NCI-H1105 (cell line): ENCODE data around the gene MINDY4B.
"Not testable (repeated sequence)": the region's sequence is repeated elsewhere in the genome, so short reads cannot be mapped to it uniquely, and the experiment has no call there.

ENCODE experiments used
- DNase-seq: peaks from one replicate; lab custom pipeline; 2025; lab: John Stamatoyannopoulos, UW

The MINDY4B gene

DNA sequence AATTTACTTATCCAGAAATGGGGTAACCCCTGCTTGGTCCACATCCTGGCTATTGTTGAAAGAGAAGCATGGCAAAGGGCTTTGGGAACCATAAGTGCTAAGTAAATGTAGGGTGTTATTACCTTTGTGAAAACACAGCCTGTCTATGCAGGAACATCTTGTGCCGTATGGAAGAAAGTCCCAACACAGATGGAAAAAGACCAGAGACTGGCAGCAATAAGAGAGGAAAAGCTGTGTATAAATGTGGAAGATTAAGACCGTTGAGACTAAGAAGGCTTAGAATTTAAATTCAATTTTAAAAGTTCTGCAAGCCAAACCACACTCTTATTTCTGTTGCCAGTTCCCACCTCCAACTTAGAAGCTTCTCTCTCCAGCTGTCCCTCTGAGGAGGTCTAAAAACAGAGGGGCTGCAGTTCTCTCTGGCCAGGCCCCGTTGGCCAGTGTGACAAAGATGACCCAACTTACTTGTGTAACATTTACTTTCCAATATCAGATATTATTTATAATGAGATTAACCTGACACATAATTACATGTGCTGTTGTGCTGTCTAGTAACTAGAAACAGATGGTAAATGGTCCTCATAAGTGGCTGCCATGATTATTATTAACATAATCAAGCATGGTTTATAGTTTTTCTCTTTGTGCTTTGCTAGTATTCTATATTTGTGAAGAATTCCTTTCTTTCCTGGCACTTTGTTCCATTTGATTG, 7.0 kb downstream of the MINDY4B start:
- no peak for DNase-seq

DNA sequence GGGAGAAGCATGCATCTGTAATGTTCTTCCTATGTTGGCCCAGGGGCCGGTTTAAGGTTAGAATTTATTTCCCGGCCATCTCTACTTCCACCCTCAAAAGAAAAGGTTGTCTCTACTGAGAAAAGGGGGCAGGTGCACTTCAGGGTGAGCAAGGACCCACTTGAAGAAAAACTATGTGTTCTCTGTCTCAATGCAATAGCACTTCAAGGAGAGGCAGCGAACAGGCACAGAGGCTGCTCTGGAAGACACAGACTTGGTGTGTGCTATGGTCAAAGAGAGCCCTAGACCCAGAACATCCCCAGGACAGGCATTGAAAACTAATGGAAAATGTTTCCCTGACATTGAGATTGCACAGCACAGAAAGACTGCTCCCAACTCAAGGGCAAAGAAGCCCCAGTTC, 7.6 kb downstream of the MINDY4B start:
- no peak for DNase-seq

DNA sequence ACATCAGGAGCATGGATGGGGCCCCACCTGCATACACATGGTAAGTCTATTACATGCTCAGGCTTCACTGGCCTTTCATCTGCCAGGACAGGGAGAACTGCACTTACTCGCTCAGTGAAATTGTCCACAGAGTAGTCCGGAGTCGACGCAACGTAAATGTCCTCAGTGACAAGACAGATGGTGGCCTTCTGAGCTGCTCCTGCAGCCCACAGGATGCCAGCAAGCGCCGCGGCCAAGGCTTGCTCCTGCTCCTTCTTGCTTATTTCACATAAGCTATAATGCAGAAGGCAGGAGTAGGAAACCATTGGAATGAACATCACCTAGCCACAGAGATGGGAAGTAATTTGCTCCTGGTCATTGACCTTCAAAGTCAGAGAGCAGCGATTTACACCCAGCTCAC, 14.4 kb downstream of the MINDY4B start:
- DNase-seq: no peak

DNA sequence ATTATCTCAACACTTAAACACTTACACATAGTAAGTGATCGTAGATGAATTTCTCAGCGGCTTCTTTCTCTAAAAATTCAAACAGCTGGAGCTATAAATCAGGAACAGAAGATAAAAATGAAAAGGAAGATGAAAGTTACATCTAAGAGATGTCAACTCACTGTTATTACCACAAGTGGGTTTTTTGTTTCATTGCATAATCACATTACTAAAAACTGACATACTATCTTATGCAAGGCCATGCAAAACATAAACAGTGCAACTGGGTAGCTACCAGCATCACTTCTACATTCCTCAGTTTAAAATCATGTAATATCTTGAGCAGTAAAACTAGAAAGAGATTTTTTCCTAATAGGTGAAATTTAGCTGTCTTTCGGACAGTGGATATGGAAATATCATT, 14.9 kb downstream of the MINDY4B start:
- no peak for DNase-seq

DNA sequence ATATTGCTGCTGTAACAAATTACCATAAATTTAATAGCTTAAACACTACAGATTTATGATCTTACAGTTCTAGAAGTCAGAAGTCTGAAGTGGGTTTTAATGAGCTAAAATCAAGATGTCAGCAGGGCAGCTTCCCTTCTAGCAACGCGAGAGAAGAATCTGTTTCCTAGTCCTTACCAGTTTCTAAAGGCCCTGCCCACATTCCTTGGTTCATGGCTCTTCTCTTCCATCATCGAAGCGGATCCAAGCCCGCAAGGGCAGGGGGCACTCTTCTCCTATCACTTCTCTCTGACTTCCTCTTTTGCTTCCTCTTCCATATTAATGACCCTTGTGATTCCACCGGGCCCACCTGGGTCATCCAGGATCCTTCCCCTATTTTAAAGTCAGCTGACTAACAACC, 16.1 kb downstream of the MINDY4B start:
- DNase-seq: no peak

DNA sequence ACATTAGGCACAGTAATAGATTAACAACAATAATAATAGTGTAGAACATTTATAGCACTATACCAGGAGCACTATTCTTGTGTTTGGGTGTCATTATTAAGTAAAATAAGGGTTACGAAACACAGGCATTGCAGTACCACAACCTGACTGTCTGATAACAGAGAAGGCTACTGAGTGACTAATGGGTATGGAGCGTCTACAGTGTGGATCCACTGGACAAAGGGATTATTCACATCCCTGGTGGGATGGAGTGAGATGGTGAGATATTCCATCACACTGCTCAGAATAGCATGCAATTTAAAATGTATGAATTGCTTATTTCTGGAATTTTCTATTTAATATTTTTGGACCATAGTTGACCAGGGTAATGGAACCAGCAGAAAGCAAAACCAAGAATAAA, 18.2 kb downstream of the MINDY4B start:
- DNase-seq: no peak

DNA sequence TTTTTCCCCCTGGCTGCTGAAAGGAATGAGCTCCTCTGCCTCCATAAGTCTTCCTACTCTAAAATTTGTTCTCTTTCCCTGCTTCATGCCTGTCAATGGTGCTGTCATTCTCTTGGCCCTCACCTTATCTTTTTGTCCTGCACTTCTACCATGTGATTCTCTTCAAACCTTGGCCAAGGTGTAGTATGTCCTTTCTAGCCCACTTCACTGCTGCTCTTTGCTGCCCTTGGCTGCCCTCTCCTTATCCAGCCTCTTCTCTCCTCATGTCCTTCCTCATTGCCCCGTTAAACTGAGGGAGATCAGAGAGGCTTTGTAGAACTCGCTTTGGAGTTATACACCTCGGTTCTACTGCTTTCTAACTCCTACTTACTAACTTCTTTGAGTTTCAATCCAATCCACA, 19.7 kb downstream of the MINDY4B start:
- DNase-seq: no peak

DNA sequence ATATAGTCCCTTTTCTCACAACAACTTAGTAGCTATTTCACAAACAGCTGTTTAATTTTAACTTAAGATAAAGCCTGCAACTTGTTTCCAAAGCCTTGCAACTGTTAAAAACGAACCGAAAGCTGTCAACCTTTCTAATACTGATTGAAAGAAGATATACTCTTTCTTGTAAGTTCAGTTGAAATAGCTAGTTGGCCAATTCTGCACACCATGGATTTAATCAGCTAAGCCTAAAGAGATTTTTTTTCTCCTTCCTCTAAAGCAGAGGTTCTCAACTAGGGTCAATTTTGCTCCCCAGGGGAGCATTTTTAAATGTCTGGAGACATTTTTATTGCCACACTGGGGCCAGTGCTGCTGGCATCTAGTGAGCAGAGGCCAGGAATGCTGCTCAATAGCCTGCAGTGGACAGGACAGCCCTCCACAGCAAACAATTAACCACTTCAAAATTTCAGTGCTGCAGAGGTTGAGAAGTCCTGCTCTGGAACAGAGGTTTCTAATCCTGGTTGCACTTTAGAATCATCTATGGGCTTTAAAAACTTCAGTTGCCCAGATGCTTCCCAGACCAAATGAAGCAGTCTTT, 26.2 kb downstream of the MINDY4B start:
- no peak for DNase-seq

DNA sequence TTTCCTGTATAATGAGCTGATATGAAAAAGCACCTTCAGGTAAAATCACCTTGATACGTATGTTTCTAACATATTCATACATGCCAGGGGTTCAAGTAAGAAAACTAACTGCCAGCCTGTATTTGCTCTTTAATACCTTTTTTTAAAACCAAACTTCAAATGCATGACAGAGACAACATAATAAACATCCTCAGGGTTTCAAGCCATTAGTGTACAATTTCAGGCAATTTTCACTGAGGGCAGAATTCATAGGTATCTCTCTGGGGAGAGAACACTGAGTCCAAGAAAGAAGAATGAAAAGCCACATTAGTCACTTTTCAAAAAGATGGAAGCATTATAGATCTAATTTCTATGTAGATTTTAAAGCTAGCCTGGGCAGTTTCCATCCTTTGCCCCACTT, 26.9 kb downstream of the MINDY4B start:
- no peak for DNase-seq

DNA sequence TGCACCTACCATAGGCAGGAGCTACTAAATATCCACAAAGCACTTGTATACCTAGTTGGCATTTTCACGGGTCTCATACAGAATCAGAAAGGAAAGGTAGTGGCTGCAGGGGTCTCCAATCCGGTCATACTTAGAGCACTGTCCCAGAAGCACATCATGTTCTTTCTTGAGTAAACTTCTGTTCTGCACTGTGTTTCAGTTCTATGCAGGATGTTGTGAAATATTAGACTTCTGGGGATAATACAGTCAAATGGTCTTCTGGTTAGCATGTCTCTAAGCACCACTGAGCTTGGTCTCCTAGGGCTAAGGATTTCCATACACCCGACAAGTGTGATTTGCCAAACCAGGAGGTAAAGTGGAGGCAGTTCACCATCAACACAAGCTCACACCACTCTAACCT, 27.9 kb downstream of the MINDY4B start:
- no peak for DNase-seq

DNA sequence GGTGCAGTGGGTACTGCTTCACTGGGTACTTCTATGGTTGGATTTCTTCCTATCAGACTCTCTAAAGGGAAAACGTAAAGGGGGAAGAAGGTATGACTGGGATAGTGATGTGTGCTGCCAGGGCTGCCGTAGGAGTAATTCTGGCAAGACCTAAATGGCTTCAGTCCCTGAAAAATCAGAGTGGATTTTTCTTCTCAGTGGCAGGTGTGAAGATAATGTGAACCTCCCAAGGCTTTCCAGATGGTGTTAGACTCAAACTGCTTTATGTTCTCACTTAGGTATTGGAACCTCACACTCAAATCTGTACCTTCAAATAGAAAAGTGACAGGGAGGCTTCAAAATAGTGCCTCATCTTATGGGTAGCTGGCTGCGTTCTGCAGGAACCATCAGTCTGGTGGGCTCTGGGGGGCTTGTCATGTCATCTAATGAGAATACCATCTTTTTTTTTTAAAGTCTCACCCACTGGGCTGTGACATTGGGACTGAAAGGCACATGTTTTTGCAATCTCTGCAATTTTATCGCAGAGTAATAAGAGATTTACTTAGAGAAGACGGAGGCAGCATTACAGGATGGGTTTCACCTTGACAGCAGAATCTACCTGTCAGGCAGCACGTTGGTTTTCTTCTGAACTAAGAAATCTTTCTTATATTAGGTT, 28.5 kb downstream of the MINDY4B start:
- no peak for DNase-seq

DNA sequence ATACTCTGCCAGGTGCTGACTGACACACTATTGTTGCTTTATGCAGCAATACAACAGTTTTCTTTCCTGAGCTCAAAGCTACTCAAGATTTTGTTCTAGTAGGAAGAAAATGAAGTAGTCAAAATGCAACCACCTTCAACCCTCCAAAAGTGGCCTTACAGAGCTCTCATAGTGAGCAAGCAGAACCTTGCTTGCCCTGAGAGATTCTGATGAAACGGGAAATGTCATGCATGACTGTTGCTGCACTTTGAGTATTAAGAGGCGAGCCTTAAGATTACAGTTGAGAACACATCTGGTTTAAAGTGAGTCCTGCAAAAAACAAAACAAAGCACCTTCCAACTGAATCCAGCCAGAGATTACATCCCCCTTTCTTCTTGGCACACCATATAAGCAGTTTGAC, 29.7 kb downstream of the MINDY4B start:
- DNase-seq: no peak

DNA sequence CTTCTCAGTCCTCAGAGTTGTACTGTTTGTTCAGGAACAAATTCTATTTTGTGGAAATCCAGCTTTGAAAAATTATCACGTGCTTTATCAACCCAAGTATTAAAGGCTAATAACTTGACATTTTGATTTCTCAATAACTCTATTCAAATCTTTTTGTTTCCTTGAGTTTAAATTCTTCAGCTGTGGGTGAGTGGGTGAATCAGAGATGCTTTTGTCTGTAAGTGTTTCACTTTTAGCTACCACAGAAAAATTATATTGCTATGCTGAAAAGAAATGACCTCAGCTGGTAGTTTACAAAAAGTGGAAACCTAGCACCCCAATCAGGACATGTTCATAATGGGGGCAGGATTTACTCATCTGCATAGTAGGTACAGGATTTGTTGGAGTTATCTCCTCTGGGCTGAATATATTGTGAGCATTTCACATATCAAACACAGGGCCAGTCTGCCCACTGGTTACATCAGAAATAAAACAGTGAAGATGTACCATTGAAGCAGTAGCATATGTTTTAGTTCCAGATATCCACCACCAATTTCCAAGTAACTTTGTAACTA, 30.5 kb downstream of the MINDY4B start:
- DNase-seq: no peak

DNA sequence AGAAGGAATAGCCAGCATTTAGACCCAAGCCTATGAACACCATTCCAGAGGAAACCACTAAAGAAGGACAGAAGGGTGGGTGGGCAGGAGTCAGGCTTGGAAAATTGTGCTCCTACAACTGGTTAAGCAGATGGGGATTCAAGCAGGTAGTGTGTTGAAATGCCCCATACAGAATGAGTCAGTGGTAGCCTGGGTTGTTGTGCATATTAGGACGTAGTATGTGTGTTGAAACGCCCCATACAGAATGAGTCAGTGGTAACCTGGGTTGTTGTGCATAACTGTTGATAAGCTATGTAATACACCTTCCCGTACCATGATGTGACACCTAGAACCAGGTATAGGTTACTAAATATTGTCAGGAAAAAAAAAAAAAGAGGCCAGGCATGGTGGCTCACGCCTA, 34.0 kb downstream of the MINDY4B start:
- DNase-seq: no peak

DNA sequence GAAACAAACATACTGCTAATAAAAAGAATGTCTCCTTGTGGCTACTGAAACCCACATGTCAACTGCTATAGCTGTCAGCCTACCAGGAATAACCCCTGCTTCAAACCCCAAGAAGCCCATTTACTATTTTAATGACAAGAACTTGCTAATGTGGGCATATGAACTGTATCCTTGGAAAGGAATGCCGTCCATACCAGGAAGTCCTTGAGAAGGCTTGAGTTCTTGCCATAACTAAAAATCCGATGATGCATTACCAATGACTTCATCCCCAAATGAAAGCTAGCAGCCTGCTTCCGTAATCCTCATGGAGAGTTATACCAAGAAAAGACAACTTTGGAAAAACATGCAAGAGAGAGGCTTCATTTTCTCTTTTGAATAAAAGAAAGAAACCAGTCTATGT, 34.8 kb downstream of the MINDY4B start:
- DNase-seq: no peak

DNA sequence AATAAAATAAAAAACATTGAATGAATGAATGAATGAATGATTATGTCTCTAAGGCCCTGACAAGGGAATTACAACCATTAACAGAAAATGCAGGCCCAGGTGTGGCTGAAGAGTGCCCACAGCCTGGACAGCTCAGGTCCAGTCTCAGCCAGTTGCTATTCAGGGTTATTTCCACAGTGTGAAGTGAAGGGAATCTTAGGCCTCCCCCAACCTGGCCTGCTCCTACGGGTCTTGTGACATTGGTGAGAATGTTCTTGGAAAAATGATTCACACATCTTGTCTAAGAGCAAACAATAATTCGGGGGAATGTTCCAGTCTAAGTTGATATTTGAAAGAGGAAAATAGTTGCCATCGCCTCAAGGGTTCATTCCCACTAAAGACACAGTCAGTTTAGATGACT, 37.0 kb downstream of the MINDY4B start:
- DNase-seq: no peak

DNA sequence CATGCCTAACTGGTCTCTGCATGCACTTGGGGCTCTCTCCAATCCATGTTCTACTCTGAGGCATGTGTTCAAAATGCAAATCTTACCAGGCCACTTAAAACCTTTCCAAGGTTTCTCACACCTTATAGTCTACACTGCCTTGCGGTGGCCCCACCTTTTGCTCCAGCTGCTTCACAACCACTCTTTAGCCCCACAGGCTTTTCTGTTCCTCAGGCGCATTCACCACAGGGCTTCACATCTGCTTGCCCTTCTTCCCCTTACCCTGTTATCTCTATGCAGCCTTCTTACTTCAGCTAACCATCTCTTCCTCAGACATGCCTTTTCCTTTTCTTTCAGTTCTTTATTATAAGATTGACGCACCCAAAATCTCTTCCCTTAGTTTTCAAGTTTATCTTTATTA, 37.8 kb downstream of the MINDY4B start:
- no peak for DNase-seq

DNA sequence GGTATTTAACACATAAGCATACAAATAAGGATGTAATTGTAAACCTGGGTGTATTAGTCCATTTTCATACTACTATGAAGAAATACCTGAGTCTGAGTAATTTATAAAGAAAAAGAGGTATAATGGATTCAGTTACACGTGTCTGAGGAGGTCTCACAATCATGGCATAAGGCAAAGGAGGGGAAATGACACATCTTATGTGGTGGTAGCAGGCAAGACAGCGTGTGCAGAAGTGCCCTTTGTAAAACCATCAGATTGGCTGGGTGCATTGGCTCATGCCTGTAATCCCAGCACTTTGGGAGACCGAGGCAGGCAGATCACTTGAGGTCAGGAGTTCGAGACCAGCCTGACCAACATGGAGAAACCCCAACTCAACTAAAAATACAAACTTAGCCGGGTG, 41.3 kb downstream of the MINDY4B start:
- not testable (repeated sequence) for DNase-seq

DNA sequence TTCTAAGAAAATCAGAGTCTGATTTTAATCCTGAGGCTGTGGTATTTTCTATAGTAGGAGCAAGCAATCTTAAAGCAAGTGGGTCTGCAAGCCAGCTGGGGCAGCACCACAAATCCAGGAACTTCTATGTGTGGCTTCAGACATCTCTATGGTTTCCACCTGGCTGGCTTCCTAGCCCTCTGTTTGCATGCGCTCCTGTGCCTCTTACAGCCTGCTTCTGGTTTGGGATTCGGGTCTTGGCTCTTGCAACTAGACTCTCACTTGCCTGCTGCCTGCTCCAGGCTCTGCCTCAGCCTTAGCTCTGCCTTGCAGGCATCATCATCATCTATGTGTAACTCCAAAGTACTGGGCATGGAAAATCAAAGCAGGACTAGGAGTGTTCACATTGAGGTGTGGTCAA, 43.4 kb downstream of the MINDY4B start:
- no peak for DNase-seq

DNA sequence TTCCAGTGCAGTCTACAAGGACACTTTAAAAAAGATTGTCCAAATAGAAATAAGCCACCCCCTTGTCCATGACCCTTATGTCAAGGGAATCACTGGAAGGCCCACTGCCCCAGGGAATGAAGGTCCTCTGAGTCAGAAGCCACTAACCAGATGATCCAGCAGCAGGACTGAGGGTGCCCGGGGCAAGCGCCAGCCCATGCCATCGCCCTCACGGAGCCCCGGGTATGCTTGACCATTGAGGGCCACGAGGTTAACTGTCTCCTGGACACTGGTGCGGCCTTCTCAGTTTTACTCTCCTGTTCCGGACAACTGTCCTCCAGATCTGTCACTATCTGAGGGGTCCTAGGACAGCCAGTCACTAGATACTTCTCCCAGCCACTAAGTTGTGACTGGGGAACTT, 47.3 kb downstream of the MINDY4B start:
- DNase-seq: not testable (repeated sequence)

DNA sequence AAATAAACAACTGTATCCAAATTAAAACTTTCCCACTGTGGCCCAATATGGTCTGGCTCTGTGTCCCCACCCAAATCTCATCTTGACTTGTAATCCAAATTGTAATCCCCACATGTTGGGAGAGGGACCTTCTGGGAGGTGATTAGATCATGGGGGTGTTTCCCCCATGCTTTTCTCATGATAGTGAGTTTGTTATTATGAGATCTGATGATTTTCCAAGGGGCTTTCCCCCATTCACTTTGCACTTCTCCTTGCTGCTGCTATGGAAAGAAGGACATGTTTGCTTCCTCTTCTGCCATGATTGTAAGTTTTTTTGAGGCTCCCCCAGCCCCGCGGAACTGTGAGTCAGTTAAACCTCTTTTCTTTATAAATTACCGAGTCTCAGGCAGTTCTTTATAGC, 55.0 kb downstream of the MINDY4B start:
- no peak for DNase-seq

DNA sequence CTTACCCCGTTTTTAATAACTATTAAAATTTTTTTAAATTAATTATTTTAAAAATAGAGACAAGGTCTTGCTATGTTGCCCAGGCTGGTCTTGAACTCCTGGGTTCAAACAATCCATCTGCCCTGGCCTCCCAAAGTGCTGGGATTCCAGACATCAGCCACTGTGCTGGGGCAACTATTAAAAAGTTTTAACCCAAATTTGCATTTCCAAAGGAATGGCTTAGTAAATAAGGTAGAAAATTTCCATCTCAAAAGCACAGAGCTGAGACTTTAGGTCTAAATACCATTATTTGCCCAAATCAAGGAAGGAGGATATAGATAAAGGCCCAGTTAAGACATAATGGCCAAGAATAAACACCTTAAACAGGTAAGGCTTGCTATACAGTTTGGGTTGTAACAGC, 56.4 kb downstream of the MINDY4B start:
- no peak for DNase-seq

DNA sequence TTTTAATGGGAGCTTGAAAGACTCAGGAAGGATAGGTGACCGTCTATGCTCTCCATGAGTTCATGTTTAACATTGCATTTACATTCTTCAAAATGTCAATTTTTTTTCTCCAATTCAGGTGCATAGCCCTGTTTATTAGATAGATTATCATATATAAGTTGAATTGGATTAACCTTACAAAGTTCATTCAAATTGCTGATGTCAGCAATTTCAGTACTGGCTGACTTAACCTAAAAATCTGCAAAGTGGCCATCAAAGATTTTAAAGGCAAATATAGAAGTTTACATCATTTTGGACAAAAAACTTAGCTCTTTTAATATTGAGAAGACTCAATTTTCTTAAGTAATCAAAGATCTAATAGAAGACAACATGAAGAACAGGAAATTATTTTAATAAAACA, 57.8 kb downstream of the MINDY4B start:
- DNase-seq: no peak
